Karpas-422 (cell line): ENCODE results near the gene THSD7B. TPM values are rescaled to one million over a fixed set of nuclear protein-coding genes. Genes with fewer than 3 reads are reported as not detected.

ENCODE experiments used
- DNase-seq: peaks from one replicate; pipeline ENCODE4 v3.0.0-alpha.2; 2015
- H2AFZ ChIP-seq: fragments of 200-600 bp; sonication (generic); 2 replicates; pipeline ENCODE4 v1.6.1; 2014; ENCODE audit warnings: antibody characterized with exemption, low read length, mixed read lengths
- H3K27ac ChIP-seq: fragments of 200-600 bp; sonication (generic); 2 replicates; pipeline ENCODE4 v1.5.1; 2014; ENCODE audit warnings: mild to moderate bottlenecking, low read length, moderate library complexity
- H3K27me3 ChIP-seq: fragments of 200-600 bp; sonication (generic); 2 replicates; pipeline ENCODE4 v1.6.1; 2014; ENCODE audit warnings: low read length, mixed read lengths
- H3K36me3 ChIP-seq: fragments of 200-600 bp; sonication (generic); 2 replicates; pipeline ENCODE4 v1.6.1; 2014; ENCODE audit warnings: low read length, mixed read lengths; ENCODE audit not compliant: insufficient read depth
- H3K4me1 ChIP-seq: fragments of 200-600 bp; sonication (generic); 2 replicates; pipeline ENCODE4 v1.6.1; 2014; ENCODE audit warnings: mild to moderate bottlenecking, low read length, mixed read lengths
- H3K4me2 ChIP-seq: fragments of 200-600 bp; sonication (generic); 2 replicates; pipeline ENCODE4 v1.6.1; 2014; ENCODE audit warnings: low read length, low read depth, mild to moderate bottlenecking; ENCODE audit not compliant: poor library complexity, severe bottlenecking
- H3K4me3 ChIP-seq: fragments of 200-600 bp; sonication (generic); 2 replicates; pipeline ENCODE4 v1.5.1; 2014; ENCODE audit warnings: mild to moderate bottlenecking, antibody characterized with exemption, low read length, mixed read lengths
- H3K79me2 ChIP-seq: fragments of 200-600 bp; sonication (generic); 2 replicates; pipeline ENCODE4 v1.6.1; 2014; ENCODE audit warnings: mild to moderate bottlenecking, low read length, mixed read lengths
- H3K9ac ChIP-seq: fragments of 200-600 bp; sonication (generic); 2 replicates; pipeline ENCODE4 v1.6.0; 2014; ENCODE audit warnings: low read length
- H3K9me2 ChIP-seq: fragments of 200-600 bp; sonication (generic), shearing (Covaris generic); replicated peaks from 2 replicates; pipeline ENCODE4 v1.6.0; 2014; ENCODE audit warnings: mild to moderate bottlenecking, low read length, moderate library complexity; ENCODE audit not compliant: insufficient read depth
- H3K9me3 ChIP-seq: fragments of 300-700, 200-600 bp; sonication (generic); 2 replicates; pipeline ENCODE4 v1.6.1; 2014; ENCODE audit warnings: low read length, mixed read lengths
- H4K20me1 ChIP-seq: fragments of 200-600 bp; sonication (generic); 2 replicates; pipeline ENCODE4 v1.6.1; 2014; ENCODE audit warnings: mild to moderate bottlenecking, antibody characterized with exemption, low read length, low read depth; ENCODE audit not compliant: insufficient read depth
- total RNA-seq: library from RNA; depleted of rRNA; stranded (reverse); fragments of >200 nt; shearing (Covaris generic); gene quantifications from 2 replicates; pipeline ENCODE4 v1.2.3, GENCODE V29; 2014; ENCODE audit warnings: low replicate concordance

Gene THSD7B
- total RNA-seq, 1 experiment from 2014 or later: not detected

- Histone ChIP-seq H3K36me3 (no peaks in the 10 kb centered on the region), H3K9me2 (no peaks in the 10 kb centered on the region), H3K4me2 (no peak overlapping the region), H3K79me2 (no peaks in the 10 kb centered on the region), H4K20me1 (no peaks in the 10 kb centered on the region), H2AFZ (no peak overlapping the region), H3K27ac (no peak overlapping the region), H3K4me3 (no peak overlapping the region), H3K27me3 (no peaks in the 10 kb centered on the region), H3K9me3 (no peaks in the 10 kb centered on the region), H3K4me1 (no peaks in the 10 kb centered on the region), H3K9ac (no peak overlapping the region)
- DNase-seq: no peak
Measured at GRCh38 chr2:137002896-137003295, 237.6 kb downstream of the THSD7B start.

GRCh38 chr2:137005210-137005609 lies 239.9 kb downstream of the THSD7B start:
- no peaks in the 10 kb centered on the region for H3K79me2 ChIP-seq
- no peak overlapping the region for H3K9ac ChIP-seq
- H3K9me2 ChIP-seq: no peaks in the 10 kb centered on the region
- H3K4me3 ChIP-seq: no peak overlapping the region
- H3K36me3 ChIP-seq: no peaks in the 10 kb centered on the region
- H4K20me1 ChIP-seq: no peaks in the 10 kb centered on the region
- no peaks in the 10 kb centered on the region for H3K27me3 ChIP-seq
- no peak overlapping the region for H3K27ac ChIP-seq
- H3K4me2 ChIP-seq: no peak overlapping the region
- H3K4me1 ChIP-seq: no peaks in the 10 kb centered on the region
- no peak for DNase-seq
- no peaks in the 10 kb centered on the region for H3K9me3 ChIP-seq
- no peak overlapping the region for H2AFZ ChIP-seq

GRCh38 chr2:137007938-137008337 lies 242.6 kb downstream of the THSD7B start:
- Histone ChIP-seq H3K4me3 (no peak overlapping the region), H3K79me2 (no peaks in the 10 kb centered on the region), H2AFZ (no peak overlapping the region), H3K27ac (no peak overlapping the region), H3K4me1 (no peaks in the 10 kb centered on the region), H4K20me1 (no peaks in the 10 kb centered on the region), H3K9ac (no peak overlapping the region), H3K4me2 (no peak overlapping the region), H3K27me3 (no peaks in the 10 kb centered on the region), H3K9me3 (no peaks in the 10 kb centered on the region), H3K9me2 (no peaks in the 10 kb centered on the region), H3K36me3 (no peaks in the 10 kb centered on the region)
- no peak for DNase-seq

DNA sequence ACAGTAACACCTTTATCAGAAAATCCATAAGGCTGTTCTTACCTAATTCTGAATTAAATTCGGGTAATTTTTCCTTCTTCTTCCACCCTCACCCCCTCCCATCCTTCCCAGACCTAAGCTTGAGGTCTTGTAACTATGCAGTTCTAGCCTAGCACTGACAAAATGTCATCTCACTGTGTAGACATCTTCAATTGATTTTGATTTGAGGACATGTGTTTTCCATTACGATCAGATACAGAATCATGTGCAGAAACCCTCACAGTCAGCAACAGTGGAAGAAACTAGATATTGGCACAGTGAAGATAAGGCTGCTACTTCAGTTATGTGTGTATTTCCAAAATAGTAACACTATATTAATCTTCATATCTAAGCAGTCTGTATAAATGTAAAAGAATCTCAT lies 244.6 kb downstream of the THSD7B start:
- no peak overlapping the region for H3K4me2 ChIP-seq
- no peak overlapping the region for H3K4me3 ChIP-seq
- no peak overlapping the region for H3K9ac ChIP-seq
- H3K79me2 ChIP-seq: no peaks in the 10 kb centered on the region
- H3K9me2 ChIP-seq: no peaks in the 10 kb centered on the region
- no peaks in the 10 kb centered on the region for H3K27me3 ChIP-seq
- H3K36me3 ChIP-seq: no peaks in the 10 kb centered on the region
- H3K4me1 ChIP-seq: no peaks in the 10 kb centered on the region
- H3K27ac ChIP-seq: no peak overlapping the region
- no peaks in the 10 kb centered on the region for H4K20me1 ChIP-seq
- no peak for DNase-seq
- no peak overlapping the region for H2AFZ ChIP-seq
- no peaks in the 10 kb centered on the region for H3K9me3 ChIP-seq

GRCh38 chr2:137020452-137021196 lies 255.3 kb downstream of the THSD7B start:
- H3K79me2 ChIP-seq: no peaks in the 10 kb centered on the region

GRCh38 chr2:137021763-137022162 lies 256.4 kb downstream of the THSD7B start:
- no peak overlapping the region for H3K9ac ChIP-seq

More at GRCh38 chr2:137020452-137021196, 255.3 kb downstream of the THSD7B start:
- Histone ChIP-seq H3K9me2 (no peaks in the 10 kb centered on the region), H4K20me1 (no peaks in the 10 kb centered on the region), H3K9ac (no peak overlapping the region), H3K9me3 (no peaks in the 10 kb centered on the region), H3K4me2 (no peak overlapping the region), H3K4me3 (no peak overlapping the region), H3K4me1 (no peaks in the 10 kb centered on the region), H2AFZ (no peak overlapping the region), H3K27me3 (no peaks in the 10 kb centered on the region), H3K36me3 (no peaks in the 10 kb centered on the region), H3K27ac (no peak overlapping the region)
- no peak for DNase-seq

GRCh38 chr2:137023205-137023604 lies 257.9 kb downstream of the THSD7B start:
- H4K20me1 ChIP-seq: no peaks in the 10 kb centered on the region
- H3K9ac ChIP-seq: no peak overlapping the region
- no peaks in the 10 kb centered on the region for H3K4me1 ChIP-seq
- H3K4me3 ChIP-seq: no peak overlapping the region
- H2AFZ ChIP-seq: no peak overlapping the region
- H3K9me2 ChIP-seq: no peaks in the 10 kb centered on the region
- H3K27ac ChIP-seq: no peak overlapping the region
- H3K9me3 ChIP-seq: no peaks in the 10 kb centered on the region
- H3K36me3 ChIP-seq: no peaks in the 10 kb centered on the region
- no peak for DNase-seq
- H3K27me3 ChIP-seq: no peaks in the 10 kb centered on the region
- H3K4me2 ChIP-seq: no peak overlapping the region
- H3K79me2 ChIP-seq: no peaks in the 10 kb centered on the region

More at GRCh38 chr2:137021763-137022162, 256.4 kb downstream of the THSD7B start:
- no peaks in the 10 kb centered on the region for H3K36me3 ChIP-seq
- no peaks in the 10 kb centered on the region for H3K9me2 ChIP-seq
- H3K4me2 ChIP-seq: no peak overlapping the region
- no peaks in the 10 kb centered on the region for H4K20me1 ChIP-seq
- no peak for DNase-seq
- H3K27ac ChIP-seq: no peak overlapping the region
- no peak overlapping the region for H2AFZ ChIP-seq
- H3K27me3 ChIP-seq: no peaks in the 10 kb centered on the region
- no peaks in the 10 kb centered on the region for H3K79me2 ChIP-seq
- H3K4me1 ChIP-seq: no peaks in the 10 kb centered on the region
- H3K4me3 ChIP-seq: no peak overlapping the region
- no peaks in the 10 kb centered on the region for H3K9me3 ChIP-seq

- no peak for DNase-seq
- Histone ChIP-seq H3K9ac (no peak overlapping the region), H3K9me2 (no peaks in the 10 kb centered on the region), H3K9me3 (no peaks in the 10 kb centered on the region), H3K4me2 (no peak overlapping the region), H3K4me3 (no peak overlapping the region), H3K36me3 (no peaks in the 10 kb centered on the region), H4K20me1 (no peaks in the 10 kb centered on the region), H3K4me1 (no peaks in the 10 kb centered on the region), H3K27me3 (no peaks in the 10 kb centered on the region), H2AFZ (no peak overlapping the region), H3K79me2 (no peaks in the 10 kb centered on the region), H3K27ac (no peak overlapping the region)
Measured at GRCh38 chr2:137031731-137032130, 266.4 kb downstream of the THSD7B start.
